UCSD-AML1 (cell line): Measurements from ENCODE around the gene CACNA1C.

Source experiments
- DNase-seq: peaks from one replicate; lab custom pipeline; 2025; ENCODE audit not compliant: unreplicated experiment; lab: John Stamatoyannopoulos, UW

CACNA1C gene

GRCh38 chr12:2353691-2354090 is 300.9 kb downstream of the CACNA1C start:
- no peak for DNase-seq

- DNase-seq: no peak
Measured at GRCh38 chr12:2354151-2354991, 301.6 kb downstream of the CACNA1C start.

- DNase-seq: no peak
Measured at GRCh38 chr12:2355198-2355597, 302.4 kb downstream of the CACNA1C start.

GRCh38 chr12:2355604-2356003 is 302.8 kb downstream of the CACNA1C start:
- no peak for DNase-seq

- DNase-seq: no peak
Measured at GRCh38 chr12:2356601-2357125, 303.9 kb downstream of the CACNA1C start.

- no peak for DNase-seq
Measured at GRCh38 chr12:2358986-2359658, 306.3 kb downstream of the CACNA1C start.

GRCh38 chr12:2359725-2360629 is 307.2 kb downstream of the CACNA1C start:
- no peak for DNase-seq

- DNase-seq: no peak
Measured at GRCh38 chr12:2360630-2361170, 307.9 kb downstream of the CACNA1C start.

GRCh38 chr12:2363836-2364609 is 311.2 kb downstream of the CACNA1C start:
- no peak for DNase-seq

- DNase-seq: no peak
Measured at GRCh38 chr12:2364631-2365051, 311.9 kb downstream of the CACNA1C start.

- no peak for DNase-seq
Measured at GRCh38 chr12:2366711-2367110, 313.9 kb downstream of the CACNA1C start.

- DNase-seq: no peak
Measured at GRCh38 chr12:2372178-2372577, 319.4 kb downstream of the CACNA1C start.

- no peak for DNase-seq
Measured at GRCh38 chr12:2372735-2373134, 319.9 kb downstream of the CACNA1C start.

- no peak for DNase-seq
Measured at GRCh38 chr12:2373307-2373706, 320.5 kb downstream of the CACNA1C start.

- DNase-seq: no peak
Measured at GRCh38 chr12:2374092-2374906, 321.5 kb downstream of the CACNA1C start.

- DNase-seq: no peak
Measured at GRCh38 chr12:2375871-2376270, 323.1 kb downstream of the CACNA1C start.

- DNase-seq: no peak
Measured at GRCh38 chr12:2376908-2377657, 324.3 kb downstream of the CACNA1C start.

GRCh38 chr12:2378835-2379330 is 326.1 kb downstream of the CACNA1C start:
- DNase-seq: no peak
